HG02970 (cell line): ENCODE results near the gene SEC63.
A peak's percentile ranks its signal among the peaks of the same experiment; 100 is the strongest.
"Not testable (repeated sequence)": the region's sequence is repeated elsewhere in the genome, so short reads cannot be mapped to it uniquely, and the experiment has no call there.

Experiments used
- ATAC-seq: cut with Tn5 transposase; IDR thresholded peaks from one replicate; pipeline ENCODE4 v1.9.1; 2021; ENCODE audit warnings: mild to moderate bottlenecking, moderate library complexity, moderate number of reproducible peaks; ENCODE audit not compliant: unreplicated experiment, low FRiP score

The SEC63 gene

GRCh38 chr6:107957909-107958688 lies at the start of gene SEC63:
Gene SEC63, minus strand, starts transcription at chr6:107958208. Its CDS starts 199 bp downstream, at chr6:107958009.
- peak; percentile 93 for ATAC-seq

- no peak for ATAC-seq
These were observed 48.0 kb upstream of the SEC63 start for GRCh38 chr6:108005961-108006360.

GRCh38 chr6:108004861-108005260 lies 46.9 kb upstream of the SEC63 start:
- no peak for ATAC-seq

GRCh38 chr6:108002365-108003221 lies 44.6 kb upstream of the SEC63 start:
- no peak for ATAC-seq

- no peak for ATAC-seq
These were observed 43.8 kb upstream of the SEC63 start for GRCh38 chr6:108001696-108002231.

- ATAC-seq: not testable (repeated sequence)
These were observed 42.3 kb upstream of the SEC63 start for GRCh38 chr6:108000259-108000658.

GRCh38 chr6:107999341-107999740 lies 41.3 kb upstream of the SEC63 start:
- no peak for ATAC-seq

GRCh38 chr6:107991772-107992550 lies 34.0 kb upstream of the SEC63 start:
- no peak for ATAC-seq

GRCh38 chr6:107991061-107991460 lies 33.1 kb upstream of the SEC63 start:
- ATAC-seq: no peak

GRCh38 chr6:107990587-107990986 lies 32.6 kb upstream of the SEC63 start:
- ATAC-seq: not testable (repeated sequence)

- no peak for ATAC-seq
These were observed 31.4 kb upstream of the SEC63 start for GRCh38 chr6:107989166-107990094.

- no peak for ATAC-seq
These were observed 30.6 kb upstream of the SEC63 start for GRCh38 chr6:107988570-107988969.

- no peak for ATAC-seq
These were observed 29.8 kb upstream of the SEC63 start for GRCh38 chr6:107987805-107988204.

- ATAC-seq: no peak
These were observed 27.7 kb upstream of the SEC63 start for GRCh38 chr6:107985701-107986100.

- ATAC-seq: no peak
These were observed 25.8 kb upstream of the SEC63 start for GRCh38 chr6:107983811-107984210.

GRCh38 chr6:107982486-107982885 lies 24.5 kb upstream of the SEC63 start:
- no peak for ATAC-seq

GRCh38 chr6:107981695-107982094 lies 23.7 kb upstream of the SEC63 start:
- ATAC-seq: no peak

- ATAC-seq: no peak
These were observed 19.3 kb upstream of the SEC63 start for GRCh38 chr6:107977283-107977682.

- no peak for ATAC-seq
These were observed 18.3 kb upstream of the SEC63 start for GRCh38 chr6:107976155-107976783.
